RWPE2 (cell line): ENCODE data around the gene GATD1.

ENCODE experiments used
- ATAC-seq: fragments of 200-7000 bp; cut with Tn5 transposase; 3 replicates; pipeline ENCODE4 v1.9.1; 2021; ENCODE audit warnings: low read depth
- DNase-seq: peaks from one replicate; pipeline ENCODE4 v3.0.0-alpha.2; 2020; ENCODE audit warnings: low spot score
- H3K27ac ChIP-seq: fragments of 450-650 bp; 2 replicates; pipeline ENCODE4 v1.5.1; 2017; ENCODE audit warnings: mild to moderate bottlenecking; ENCODE audit not compliant: poor library complexity, severe bottlenecking
- H3K27me3 ChIP-seq: fragments of 250-450 bp; sonication (Bioruptor Pico); 2 replicates; pipeline ENCODE4 v1.5.1; 2021; ENCODE audit warnings: mild to moderate bottlenecking, moderate library complexity; ENCODE audit not compliant: insufficient read depth, poor library complexity, severe bottlenecking
- H3K36me3 ChIP-seq: fragments of 250-450 bp; sonication (Bioruptor Pico); 2 replicates; pipeline ENCODE4 v1.5.1; 2020; ENCODE audit warnings: low read depth, mild to moderate bottlenecking, moderate library complexity
- H3K4me1 ChIP-seq: fragments of 250-450 bp; sonication (Bioruptor Pico); 2 replicates; pipeline ENCODE4 v1.5.1; 2021; ENCODE audit warnings: mild to moderate bottlenecking, moderate library complexity; ENCODE audit not compliant: insufficient read depth, poor library complexity, severe bottlenecking
- H3K4me3 ChIP-seq: fragments of 250-450 bp; sonication (Bioruptor Pico); 2 replicates; pipeline ENCODE4 v1.5.1; 2021; ENCODE audit warnings: mild to moderate bottlenecking, moderate library complexity; ENCODE audit not compliant: severe bottlenecking
- H3K9me3 ChIP-seq: fragments of 250-450 bp; sonication (Bioruptor Pico); 2 replicates; pipeline ENCODE4 v1.5.1; 2021; ENCODE audit warnings: mild to moderate bottlenecking, moderate library complexity; ENCODE audit not compliant: severe bottlenecking
- CTCF ChIP-seq: fragments of 450-650 bp; IDR thresholded peaks from one replicate; pipeline ENCODE4 v1.5.1; 2017; ENCODE audit warnings: mild to moderate bottlenecking, moderate library complexity; ENCODE audit not compliant: poor library complexity, severe bottlenecking

The GATD1 gene

GRCh38 chr11:804599-804964 lies 27.3 kb upstream of the GATD1 start:
- no peak for ATAC-seq
- H3K27me3 ChIP-seq = no peaks in the 10 kb centered on the region
- no peak for TF ChIP-seq CTCF
- no peaks in the 10 kb centered on the region for H3K9me3 ChIP-seq
- H3K36me3 ChIP-seq = peaks cover 20% of the 10 kb centered on the region
- peak overlapping the region; percentile 43 for H3K4me3 ChIP-seq
- DNase-seq = no peak
- peaks cover 3% of the 10 kb centered on the region for H3K4me1 ChIP-seq
- peak overlapping the region; percentile 71 for H3K27ac ChIP-seq

- peaks cover 3% of the 10 kb centered on the region for H3K4me1 ChIP-seq
- H3K4me3 ChIP-seq = peak overlapping the region; percentile 43
- DNase-seq (no peak), ATAC-seq (peak; percentile 36)
- no peak for TF ChIP-seq CTCF
- no peaks in the 10 kb centered on the region for H3K9me3 ChIP-seq
- H3K27me3 ChIP-seq = no peaks in the 10 kb centered on the region
- H3K36me3 ChIP-seq = peaks cover 20% of the 10 kb centered on the region
- H3K27ac ChIP-seq = peak overlapping the region; percentile 71
These were observed 26.7 kb upstream of the GATD1 start for GRCh38 chr11:803770-804598.

- Histone ChIP-seq H3K4me1 (peaks cover 3% of the 10 kb centered on the region), H3K27me3 (no peaks in the 10 kb centered on the region), H3K4me3 (no peak overlapping the region), H3K36me3 (peaks cover 20% of the 10 kb centered on the region), H3K27ac (no peak overlapping the region), H3K9me3 (no peaks in the 10 kb centered on the region)
- DNase-seq (no peak), ATAC-seq (no peak)
- no peak for TF ChIP-seq CTCF
These were observed 26.1 kb upstream of the GATD1 start for GRCh38 chr11:803467-803742.

GRCh38 chr11:802693-803466 lies 25.6 kb upstream of the GATD1 start:
- H3K27me3 ChIP-seq = no peaks in the 10 kb centered on the region
- no peak for ATAC-seq
- no peak for DNase-seq
- H3K4me1 ChIP-seq = peaks cover 3% of the 10 kb centered on the region
- H3K27ac ChIP-seq = no peak overlapping the region
- H3K4me3 ChIP-seq = no peak overlapping the region
- TF ChIP-seq CTCF = no peak
- peaks cover 20% of the 10 kb centered on the region for H3K36me3 ChIP-seq
- H3K9me3 ChIP-seq = no peaks in the 10 kb centered on the region
